Activated CD4-positive, CD25-positive, alpha-beta regulatory T cell treated with anti-CD3 and anti-CD28 coated beads, Interleukin-2, amount 50 U/mL, for 72 hours (primary cell): Measurements from ENCODE around the gene PDPR.
"Not testable (repeated sequence)": the region's sequence is repeated elsewhere in the genome, so short reads cannot be mapped to it uniquely, and the experiment has no call there.

ENCODE experiments used
- DNase-seq: peaks from one replicate; pipeline ENCODE4 v3.0.0; 2021

PDPR gene

GRCh38 chr16:70113982-70114826 is at the start of gene PDPR:
Gene PDPR (plus strand): TSS chr16:70114332. CDS start chr16:70120493, 6,161 bp downstream.
- DNase-seq = peak; percentile 94

- DNase-seq = peak; percentile 58
Measured at GRCh38 chr16:70064841-70065370, 49.2 kb upstream of the PDPR start.

GRCh38 chr16:70065376-70065745 is 48.8 kb upstream of the PDPR start:
- not testable (repeated sequence) for DNase-seq

- DNase-seq = peak; percentile 90
Measured at GRCh38 chr16:70065746-70066658, 48.1 kb upstream of the PDPR start.

GRCh38 chr16:70066751-70067150 is 47.4 kb upstream of the PDPR start:
- DNase-seq = not testable (repeated sequence)

GRCh38 chr16:70079081-70079480 is 35.1 kb upstream of the PDPR start:
- not testable (repeated sequence) for DNase-seq

- DNase-seq = not testable (repeated sequence)
Measured at GRCh38 chr16:70081219-70081618, 32.9 kb upstream of the PDPR start.

- DNase-seq = not testable (repeated sequence)
Measured at GRCh38 chr16:70083931-70084330, 30.2 kb upstream of the PDPR start.

- not testable (repeated sequence) for DNase-seq
Measured at GRCh38 chr16:70088160-70088559, 26.0 kb upstream of the PDPR start.

- DNase-seq = not testable (repeated sequence)
Measured at GRCh38 chr16:70088877-70089276, 25.3 kb upstream of the PDPR start.

- not testable (repeated sequence) for DNase-seq
Measured at GRCh38 chr16:70089289-70089688, 24.8 kb upstream of the PDPR start.

- not testable (repeated sequence) for DNase-seq
Measured at GRCh38 chr16:70091104-70091503, 23.0 kb upstream of the PDPR start.

- not testable (repeated sequence) for DNase-seq
Measured at GRCh38 chr16:70094096-70094495, 20.0 kb upstream of the PDPR start.

GRCh38 chr16:70109583-70110279 is 4.4 kb upstream of the PDPR start:
- DNase-seq = not testable (repeated sequence)

GRCh38 chr16:70112162-70112561 is 2.0 kb upstream of the PDPR start:
- DNase-seq = not testable (repeated sequence)

- not testable (repeated sequence) for DNase-seq
Measured at GRCh38 chr16:70113599-70113981, 542 bp upstream of the PDPR start.

GRCh38 chr16:70118354-70118753 is 4.2 kb downstream of the PDPR start:
- not testable (repeated sequence) for DNase-seq

- DNase-seq = not testable (repeated sequence)
Measured at GRCh38 chr16:70118776-70119175, 4.6 kb downstream of the PDPR start.

GRCh38 chr16:70120398-70120797 is 6.3 kb downstream of the PDPR start:
- not testable (repeated sequence) for DNase-seq

- DNase-seq = not testable (repeated sequence)
Measured at GRCh38 chr16:70123822-70124221, 9.7 kb downstream of the PDPR start.

GRCh38 chr16:70126226-70126625 is 12.1 kb downstream of the PDPR start:
- DNase-seq = not testable (repeated sequence)

- DNase-seq = not testable (repeated sequence)
Measured at GRCh38 chr16:70127706-70128105, 13.6 kb downstream of the PDPR start.
